DMS153 treated with DMSO at 0.1 percent for 48 hours (cell line): ENCODE measurements around the gene NCOA7.
"Not testable (repeated sequence)": the region's sequence is repeated elsewhere in the genome, so short reads cannot be mapped to it uniquely, and the experiment has no call there.

Experiments
- DNase-seq: peaks from one replicate; lab custom pipeline; 2025; ENCODE audit not compliant: unreplicated experiment; lab: John Stamatoyannopoulos, UW

NCOA7 gene

GRCh38 chr6:125753218-125753936 is 37.4 kb upstream of the NCOA7 start:
- DNase-seq = no peak

GRCh38 chr6:125753937-125754259 is 36.9 kb upstream of the NCOA7 start:
- DNase-seq = no peak

GRCh38 chr6:125754566-125754965 is 36.2 kb upstream of the NCOA7 start:
- no peak for DNase-seq

- DNase-seq = no peak
These were observed 31.4 kb upstream of the NCOA7 start for GRCh38 chr6:125759184-125759902.

GRCh38 chr6:125759959-125760457 is 30.8 kb upstream of the NCOA7 start:
- no peak for DNase-seq

GRCh38 chr6:125764121-125764671 is 26.6 kb upstream of the NCOA7 start:
- no peak for DNase-seq

GRCh38 chr6:125765944-125766343 is 24.8 kb upstream of the NCOA7 start:
- no peak for DNase-seq

GRCh38 chr6:125766641-125767040 is 24.1 kb upstream of the NCOA7 start:
- no peak for DNase-seq

GRCh38 chr6:125769147-125769783 is 21.5 kb upstream of the NCOA7 start:
- no peak for DNase-seq

GRCh38 chr6:125773387-125774341 is 17.1 kb upstream of the NCOA7 start:
- DNase-seq = no peak

GRCh38 chr6:125776107-125776826 is 14.5 kb upstream of the NCOA7 start:
- DNase-seq = not testable (repeated sequence)

GRCh38 chr6:125779924-125780539 is 10.7 kb upstream of the NCOA7 start:
- peak; percentile 94 for DNase-seq

GRCh38 chr6:125780540-125781313 is 10.0 kb upstream of the NCOA7 start:
- peak; percentile 82 for DNase-seq

- DNase-seq = peak; percentile 82
These were observed 9.4 kb upstream of the NCOA7 start for GRCh38 chr6:125781314-125781868.

- no peak for DNase-seq
These were observed 6.4 kb upstream of the NCOA7 start for GRCh38 chr6:125784365-125784764.

GRCh38 chr6:125787791-125788190 is 3.0 kb upstream of the NCOA7 start:
- DNase-seq = no peak

- DNase-seq = no peak
These were observed 1.6 kb upstream of the NCOA7 start for GRCh38 chr6:125789167-125789566.

GRCh38 chr6:125789576-125790357 is 993 bp upstream of the NCOA7 start:
- peak; percentile 61 for DNase-seq
